Upper lobe of right lung (tissue), 1 donor: Measurements from ENCODE around the gene DENND1B. TPM values are rescaled to one million over a fixed set of nuclear protein-coding genes. Genes with fewer than 3 reads are reported as not detected.

Experiments
- ATAC-seq: fragments of 200-7000 bp; cut with Tn5 transposase; one replicate; pipeline ENCODE4 v1.9.1; 2020; ENCODE audit warnings: mild to moderate bottlenecking, moderate library complexity
- DNase-seq: peaks from one replicate; pipeline ENCODE4 v3.0.0-alpha.2; 2020
- H3K27ac ChIP-seq: fragments of 200-600 bp; one replicate; pipeline ENCODE4 v1.8.0; 2022
- H3K27me3 ChIP-seq: fragments of 200-600 bp; one replicate; pipeline ENCODE4 v1.8.0; 2022; ENCODE audit warnings: mild to moderate bottlenecking
- H3K36me3 ChIP-seq: fragments of 200-600 bp; one replicate; pipeline ENCODE4 v1.8.0; 2022
- H3K4me1 ChIP-seq: fragments of 200-600 bp; one replicate; pipeline ENCODE4 v1.8.0; 2022
- H3K4me3 ChIP-seq: fragments of 200-600 bp; one replicate; pipeline ENCODE4 v1.8.0; 2022; ENCODE audit warnings: mild to moderate bottlenecking
- H3K9me3 ChIP-seq: fragments of 200-600 bp; one replicate; pipeline ENCODE4 v1.8.0; 2022
- intact Hi-C: fragments of 100-400 bp; cut with DNase I; formaldehyde crosslinking; loops from one replicate; pipeline ENCODE4 v1.11.0; 2022
- total RNA-seq: library from RNA; stranded (reverse); fragmentation: NEBNext Ultra II Directional; extraction: Animal tissue kit (Norgen Biotek cat#: 25700); gene quantifications from one replicate; pipeline ENCODE4 v1.2.1, GENCODE V29; 2021
- TF ChIP-seq, protein P1 (sequence below): fragments of 200-600 bp; IDR thresholded peaks from one replicate; pipeline ENCODE4 v1.8.0; 2022; ENCODE audit warnings: antibody characterized with exemption
- donor health status: DM: no; HTN: yes; CAD: no; lungs with severe emphysema.

The DENND1B gene
- total RNA-seq, 1 donor from 2014 or later: 20.1 TPM

GRCh38 chr1:197737916-197738315, 37.4 kb downstream of the DENND1B start:
- TF ChIP-seq, protein P1, sequence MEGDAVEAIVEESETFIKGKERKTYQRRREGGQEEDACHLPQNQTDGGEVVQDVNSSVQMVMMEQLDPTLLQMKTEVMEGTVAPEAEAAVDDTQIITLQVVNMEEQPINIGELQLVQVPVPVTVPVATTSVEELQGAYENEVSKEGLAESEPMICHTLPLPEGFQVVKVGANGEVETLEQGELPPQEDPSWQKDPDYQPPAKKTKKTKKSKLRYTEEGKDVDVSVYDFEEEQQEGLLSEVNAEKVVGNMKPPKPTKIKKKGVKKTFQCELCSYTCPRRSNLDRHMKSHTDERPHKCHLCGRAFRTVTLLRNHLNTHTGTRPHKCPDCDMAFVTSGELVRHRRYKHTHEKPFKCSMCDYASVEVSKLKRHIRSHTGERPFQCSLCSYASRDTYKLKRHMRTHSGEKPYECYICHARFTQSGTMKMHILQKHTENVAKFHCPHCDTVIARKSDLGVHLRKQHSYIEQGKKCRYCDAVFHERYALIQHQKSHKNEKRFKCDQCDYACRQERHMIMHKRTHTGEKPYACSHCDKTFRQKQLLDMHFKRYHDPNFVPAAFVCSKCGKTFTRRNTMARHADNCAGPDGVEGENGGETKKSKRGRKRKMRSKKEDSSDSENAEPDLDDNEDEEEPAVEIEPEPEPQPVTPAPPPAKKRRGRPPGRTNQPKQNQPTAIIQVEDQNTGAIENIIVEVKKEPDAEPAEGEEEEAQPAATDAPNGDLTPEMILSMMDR: no peak
- ATAC-seq: no peak

DNA sequence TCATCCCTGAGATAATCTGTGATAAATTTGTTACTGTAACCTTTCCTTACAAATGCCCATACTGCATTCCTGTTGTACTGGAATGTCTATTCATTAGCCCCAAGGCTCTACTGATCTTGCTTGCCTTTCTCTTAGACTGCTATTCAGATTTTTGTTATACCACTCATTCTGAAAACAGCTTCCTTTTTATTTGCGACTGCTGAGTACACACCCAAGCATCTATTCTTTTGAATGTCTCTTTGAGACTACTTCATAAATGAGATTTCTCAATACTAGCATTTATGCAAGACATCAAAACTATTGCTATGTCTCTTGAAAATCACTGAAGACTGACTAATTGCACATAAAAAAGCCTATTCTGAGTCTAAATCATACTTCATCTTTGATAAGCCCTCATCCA, 38.6 kb downstream of the DENND1B start:
- peak; percentile 30 for ATAC-seq
- TF ChIP-seq, protein P1: no peak
- intact Hi-C loops: no loop called here
- Histone ChIP-seq H3K36me3 (no peaks in the 10 kb centered on the region), H3K9me3 (no peaks in the 10 kb centered on the region), H3K4me3 (no peak overlapping the region), H3K27ac (no peak overlapping the region), H3K27me3 (no peaks in the 10 kb centered on the region), H3K4me1 (no peaks in the 10 kb centered on the region)
- no peak for DNase-seq

More at GRCh38 chr1:197737916-197738315, 37.4 kb downstream of the DENND1B start:
- DNase-seq: no peak
- no peaks in the 10 kb centered on the region for H3K9me3 ChIP-seq
- no peaks in the 10 kb centered on the region for H3K36me3 ChIP-seq
- intact Hi-C loops: no loop called here
- no peak overlapping the region for H3K27ac ChIP-seq
- peaks cover 8% of the 10 kb centered on the region for H3K4me1 ChIP-seq
- no peak overlapping the region for H3K4me3 ChIP-seq
- H3K27me3 ChIP-seq: no peaks in the 10 kb centered on the region

DNA sequence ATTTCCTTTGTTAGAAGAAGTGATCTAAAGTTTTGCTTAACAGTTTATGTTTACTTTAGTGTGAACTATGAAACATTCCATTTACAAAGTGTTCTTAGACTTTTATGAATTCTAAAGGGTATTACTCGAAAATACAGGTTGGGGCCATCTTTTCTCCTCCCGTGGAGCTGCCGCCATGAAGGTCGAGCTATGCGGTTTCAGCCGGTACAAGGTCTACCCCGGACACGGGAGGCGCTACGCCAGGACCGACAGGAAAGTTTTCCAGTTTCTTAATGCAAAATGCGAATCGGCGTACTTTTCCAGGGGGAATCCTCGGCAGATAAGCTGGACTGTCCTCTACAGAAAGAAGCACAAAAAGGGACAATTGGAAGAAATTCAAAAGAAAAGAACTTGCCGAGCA, 39.8 kb downstream of the DENND1B start:
- Histone ChIP-seq H3K27ac (no peak overlapping the region), H3K27me3 (no peaks in the 10 kb centered on the region), H3K4me1 (no peaks in the 10 kb centered on the region), H3K4me3 (no peak overlapping the region), H3K36me3 (no peaks in the 10 kb centered on the region), H3K9me3 (no peaks in the 10 kb centered on the region)
- DNase-seq (no peak), ATAC-seq (no peak)
- intact Hi-C loops: no loop called here
- TF ChIP-seq, protein P1: no peak

- TF ChIP-seq, protein P1: no peak
- Histone ChIP-seq H3K36me3 (no peaks in the 10 kb centered on the region), H3K9me3 (no peaks in the 10 kb centered on the region), H3K4me1 (no peaks in the 10 kb centered on the region), H3K27ac (no peak overlapping the region), H3K4me3 (no peak overlapping the region), H3K27me3 (no peaks in the 10 kb centered on the region)
- no peak for ATAC-seq
- no peak for DNase-seq
- intact Hi-C loops: no loop called here
These were observed 42.0 kb downstream of the DENND1B start for GRCh38 chr1:197733324-197733723.

DNA sequence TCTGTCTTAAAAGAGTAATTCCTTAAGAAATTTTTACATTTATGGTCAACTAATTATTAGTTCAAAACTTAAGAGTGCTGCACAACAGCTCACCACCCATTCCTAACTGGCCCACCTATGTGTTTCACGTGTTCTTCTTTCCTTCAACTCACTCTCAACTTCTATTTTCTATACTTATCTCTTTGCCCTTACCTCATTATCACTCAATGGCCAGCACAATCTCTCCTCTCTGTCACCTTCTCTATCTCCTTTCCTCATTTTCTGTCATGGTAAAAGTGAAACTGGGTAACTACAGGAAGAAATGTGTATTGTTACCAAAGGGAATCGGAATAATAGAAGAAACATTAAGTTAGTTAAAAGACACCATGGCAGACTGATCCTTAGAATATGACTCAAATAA, 43.1 kb downstream of the DENND1B start:
- no peak overlapping the region for H3K4me3 ChIP-seq
- H3K27me3 ChIP-seq: no peaks in the 10 kb centered on the region
- no peaks in the 10 kb centered on the region for H3K9me3 ChIP-seq
- H3K36me3 ChIP-seq: no peaks in the 10 kb centered on the region
- H3K4me1 ChIP-seq: no peaks in the 10 kb centered on the region
- ATAC-seq (no peak), DNase-seq (no peak)
- TF ChIP-seq, protein P1: no peak
- H3K27ac ChIP-seq: no peak overlapping the region
- intact Hi-C loops: no loop called here

DNA sequence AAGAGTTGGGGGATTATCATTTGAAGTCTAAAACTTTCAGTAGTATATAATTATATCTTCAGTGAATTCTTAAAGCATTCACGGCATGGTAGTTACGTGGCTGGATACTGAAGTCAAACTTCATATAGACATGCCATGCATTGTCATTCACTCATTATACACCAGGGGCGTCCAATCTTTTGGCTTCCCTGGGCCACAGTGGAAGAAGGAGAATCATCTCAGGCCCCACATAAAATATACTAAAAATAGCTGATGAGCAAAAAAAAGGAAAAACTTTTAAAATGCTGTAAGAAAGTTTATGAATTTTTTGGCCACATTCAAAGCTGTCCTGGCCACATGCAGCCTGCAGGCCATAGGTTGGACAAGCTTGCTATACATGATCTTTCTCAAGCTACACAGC, 43.8 kb downstream of the DENND1B start:
- H3K27me3 ChIP-seq: no peaks in the 10 kb centered on the region
- TF ChIP-seq, protein P1: no peak
- no peaks in the 10 kb centered on the region for H3K9me3 ChIP-seq
- H3K4me1 ChIP-seq: no peaks in the 10 kb centered on the region
- H3K27ac ChIP-seq: no peak overlapping the region
- ATAC-seq: no peak
- no peak overlapping the region for H3K4me3 ChIP-seq
- no peak for DNase-seq
- H3K36me3 ChIP-seq: no peaks in the 10 kb centered on the region
- intact Hi-C loops: no loop called here
